Measurements from ENCODE around the gene PPP3R1. TPM values are rescaled to one million over a fixed set of nuclear protein-coding genes. Genes with fewer than 3 reads are reported as not detected.

PPP3R1 gene
- total RNA-seq, 4 donors from 2014 or later: 16.9 to 32.3 (median 29.8) TPM

GRCh38 chr2:68158134-68158447 is 94.2 kb downstream of the PPP3R1 start:
- no peaks in the 10 kb centered on the region for H3K27me3 ChIP-seq
- H3K9me3 ChIP-seq: no peaks in the 10 kb centered on the region
- in situ Hi-C loops (cut with MboI; ENCODE audit: low sequenced_read_pairs in 4 of 4): no loop called here
- peak overlapping the region; percentile 93 to 97 (median 96) for H3K4me3 ChIP-seq
- H3K4me1 ChIP-seq: peaks cover 27 to 28% of the 10 kb centered on the region in 2 donors
- intact Hi-C loops (cut with DNase I; ENCODE audit: low total_unique reads): no loop called here
- DNase-seq (no peak), ATAC-seq (peak in 1 of 2 donors; percentile 6)
- peaks cover 0 to 30% of the 10 kb centered on the region in 2 donors for H3K36me3 ChIP-seq
- peak overlapping the region; percentile 89 to 96 (median 91) for H3K27ac ChIP-seq
- TF ChIP-seq POLR2A (IDR thresholded peaks at IDR 0.05) (no peak), CTCF (IDR thresholded peaks at IDR 0.05 in 4 of 5, conservative IDR thresholded peaks at IDR 0.05 in 1 of 5) (no peak)

GRCh38 chr2:68157402-68158133 is 94.8 kb downstream of the PPP3R1 start, which contains the start of gene PNO1:
Gene PNO1, plus strand, starts transcription at chr2:68157888. Its CDS starts 47 bp downstream, at chr2:68157935.
- DNase-seq (peak; percentile 92 to 94), ATAC-seq (peak; percentile 96 to 98)
- Histone ChIP-seq H3K27me3 (no peaks in the 10 kb centered on the region), H3K27ac (peak within 1 kb of the TSS; percentile 89 to 96 (median 91)), H3K4me3 (peak within 1 kb of the TSS; percentile 93 to 97 (median 96)), H3K4me1 (peaks cover 28 to 31% of the 10 kb centered on the region in 2 donors), H3K36me3 (peaks cover 0 to 24% of the 10 kb centered on the region in 2 donors), H3K9me3 (no peaks in the 10 kb centered on the region)
- TF ChIP-seq POLR2A (IDR thresholded peaks at IDR 0.05): peak; percentile 33 to 49
- TF ChIP-seq CTCF (IDR thresholded peaks at IDR 0.05 in 4 of 5, conservative IDR thresholded peaks at IDR 0.05 in 1 of 5): peak in 1 of 5 experiments; percentile 27
- intact Hi-C loops (cut with DNase I; ENCODE audit: low total_unique reads) (loop anchor here (1.0 to 2.0 kb wide), 2 partner anchors 95 kb away; partner anchors contain the start of genes C1D and PPP3R1), in situ Hi-C loops (cut with MboI; ENCODE audit: low sequenced_read_pairs in 4 of 4) (no loop called here)

- in situ Hi-C loops (cut with MboI; ENCODE audit: low sequenced_read_pairs in 4 of 4): no loop called here
These were observed 95.3 kb downstream of the PPP3R1 start for GRCh38 chr2:68157002-68157401.

GRCh38 chr2:68156419-68156818 is 95.9 kb downstream of the PPP3R1 start:
- Histone ChIP-seq H3K36me3 (peaks cover 0 to 13% of the 10 kb centered on the region in 2 donors), H3K4me3 (peak overlapping the region; percentile 93 to 97 (median 96)), H3K27ac (peak overlapping the region; percentile 89 to 96 (median 91)), H3K4me1 (peaks cover 30 to 33% of the 10 kb centered on the region in 2 donors), H3K9me3 (no peaks in the 10 kb centered on the region), H3K27me3 (no peaks in the 10 kb centered on the region)
- DNase-seq (no peak), ATAC-seq (no peak)
- TF ChIP-seq CTCF (IDR thresholded peaks at IDR 0.05 in 4 of 5, conservative IDR thresholded peaks at IDR 0.05 in 1 of 5): no peak
- TF ChIP-seq POLR2A (IDR thresholded peaks at IDR 0.05): no peak
- intact Hi-C loops (cut with DNase I; ENCODE audit: low total_unique reads) (loop anchor here (2.0 kb wide), 1 partner anchor 94 kb away; the partner anchor contains the start of gene C1D), in situ Hi-C loops (cut with MboI; ENCODE audit: low sequenced_read_pairs in 4 of 4) (no loop called here)

More at GRCh38 chr2:68157002-68157401, 95.3 kb downstream of the PPP3R1 start:
- DNase-seq: no peak
- Histone ChIP-seq H3K36me3 (peaks cover 0 to 19% of the 10 kb centered on the region in 2 donors), H3K4me3 (peak overlapping the region; percentile 93 to 97 (median 96)), H3K27me3 (no peaks in the 10 kb centered on the region), H3K4me1 (peaks cover 28 to 33% of the 10 kb centered on the region in 2 donors), H3K9me3 (no peaks in the 10 kb centered on the region), H3K27ac (peak overlapping the region; percentile 89 to 96 (median 91))
- intact Hi-C loops (cut with DNase I; ENCODE audit: low total_unique reads): loop anchor here (1.0 to 2.0 kb wide), 2 partner anchors 94 to 95 kb away; partner anchors contain the start of genes C1D and PPP3R1
- peak; percentile 55 to 66 for ATAC-seq
- TF ChIP-seq POLR2A (IDR thresholded peaks at IDR 0.05): no peak
- TF ChIP-seq CTCF (IDR thresholded peaks at IDR 0.05 in 4 of 5, conservative IDR thresholded peaks at IDR 0.05 in 1 of 5): no peak
